Parathyroid adenoma (tissue), 2 donors: ENCODE measurements around the gene RNFT2.

Experiments used
- H2AFZ ChIP-seq: fragments of 300-600 bp; sonication (generic); one replicate; pipeline ENCODE4 v1.7.0; 2017; ENCODE audit warnings: antibody characterized with exemption, mild to moderate bottlenecking
- H3K27ac ChIP-seq: fragments of 300-600 bp; sonication (generic); one replicate; pipeline ENCODE4 v1.7.0; 2017
- H3K27me3 ChIP-seq: fragments of 300-600 bp; sonication (generic); one replicate; pipeline ENCODE4 v1.7.0; 2017; ENCODE audit warnings: low read length; ENCODE audit not compliant: control insufficient read depth, insufficient read depth
- H3K36me3 ChIP-seq: fragments of 300-600 bp; sonication (generic); one replicate; pipeline ENCODE4 v1.7.0; 2017; ENCODE audit warnings: low read length; ENCODE audit not compliant: control insufficient read depth, insufficient read depth
- H3K4me1 ChIP-seq: fragments of 300-600 bp; sonication (generic); one replicate; pipeline ENCODE4 v1.7.0; 2017; ENCODE audit warnings: control low read depth
- H3K4me2 ChIP-seq: fragments of 300-600 bp; sonication (generic); one replicate; pipeline ENCODE4 v1.7.0; 2017; ENCODE audit warnings: low read length
- H3K4me3 ChIP-seq: fragments of 300-600 bp; sonication (generic); one replicate; pipeline ENCODE4 v1.7.0; 2017; ENCODE audit warnings: low read depth, low read length
- H3K79me2 ChIP-seq: fragments of 300-600 bp; sonication (generic); one replicate; pipeline ENCODE4 v1.7.0; 2017; ENCODE audit warnings: control low read depth
- H3K9ac ChIP-seq: fragments of 300-600 bp; sonication (generic); one replicate; pipeline ENCODE4 v1.7.0; 2017; ENCODE audit warnings: mild to moderate bottlenecking
- H3K9me3 ChIP-seq: fragments of 300-600 bp; sonication (generic); one replicate; pipeline ENCODE4 v1.7.0; 2017; ENCODE audit warnings: low read length; ENCODE audit not compliant: control insufficient read depth
- TF ChIP-seq, protein P1 (sequence below): fragments of 300-600 bp; sonication (generic); IDR thresholded peaks from one replicate; pipeline ENCODE4 v1.7.0; 2017; ENCODE audit warnings: antibody characterized with exemption, mild to moderate bottlenecking
- donor health status: primary hyperparathyroidism.

Gene RNFT2

DNA sequence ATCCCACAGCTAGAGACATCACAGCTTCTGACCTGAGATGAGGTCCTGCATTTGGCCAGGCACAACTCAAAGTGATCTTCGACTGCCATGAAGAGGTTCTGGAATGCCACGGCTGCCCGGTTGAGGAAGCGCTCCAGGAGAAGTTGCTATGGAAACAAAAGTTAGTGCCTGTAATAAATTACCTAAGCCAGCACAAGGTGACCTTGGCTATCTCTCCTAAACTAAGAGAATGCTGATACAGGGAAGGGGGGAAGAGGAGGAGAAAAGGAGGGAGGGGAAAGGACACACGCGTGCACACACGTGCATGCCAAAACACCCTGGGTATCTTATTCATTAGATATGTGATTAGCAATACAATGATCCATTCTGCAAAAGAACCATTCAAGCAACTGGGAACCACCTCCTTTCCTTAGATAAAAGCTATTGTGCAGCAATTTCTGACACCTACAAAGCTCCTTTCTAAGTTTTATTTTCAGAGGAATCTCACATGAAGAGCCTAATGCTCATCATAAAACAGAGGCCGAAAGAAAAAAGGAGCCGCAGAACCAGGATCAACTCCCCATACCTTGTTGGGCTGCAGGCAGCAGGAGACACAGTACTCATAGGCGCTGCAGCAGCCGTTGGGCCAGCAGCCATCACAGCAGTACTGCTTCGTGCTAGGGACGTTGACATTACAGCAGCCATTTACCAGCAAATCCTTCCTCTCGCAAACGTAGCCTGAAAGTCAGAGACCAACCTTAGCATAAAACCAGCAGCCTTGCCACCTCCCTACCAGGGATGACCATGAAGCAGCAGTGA, 18.2 kb upstream of the RNFT2 start:
- no peak overlapping the region for H3K4me2 ChIP-seq
- TF ChIP-seq, protein P1, sequence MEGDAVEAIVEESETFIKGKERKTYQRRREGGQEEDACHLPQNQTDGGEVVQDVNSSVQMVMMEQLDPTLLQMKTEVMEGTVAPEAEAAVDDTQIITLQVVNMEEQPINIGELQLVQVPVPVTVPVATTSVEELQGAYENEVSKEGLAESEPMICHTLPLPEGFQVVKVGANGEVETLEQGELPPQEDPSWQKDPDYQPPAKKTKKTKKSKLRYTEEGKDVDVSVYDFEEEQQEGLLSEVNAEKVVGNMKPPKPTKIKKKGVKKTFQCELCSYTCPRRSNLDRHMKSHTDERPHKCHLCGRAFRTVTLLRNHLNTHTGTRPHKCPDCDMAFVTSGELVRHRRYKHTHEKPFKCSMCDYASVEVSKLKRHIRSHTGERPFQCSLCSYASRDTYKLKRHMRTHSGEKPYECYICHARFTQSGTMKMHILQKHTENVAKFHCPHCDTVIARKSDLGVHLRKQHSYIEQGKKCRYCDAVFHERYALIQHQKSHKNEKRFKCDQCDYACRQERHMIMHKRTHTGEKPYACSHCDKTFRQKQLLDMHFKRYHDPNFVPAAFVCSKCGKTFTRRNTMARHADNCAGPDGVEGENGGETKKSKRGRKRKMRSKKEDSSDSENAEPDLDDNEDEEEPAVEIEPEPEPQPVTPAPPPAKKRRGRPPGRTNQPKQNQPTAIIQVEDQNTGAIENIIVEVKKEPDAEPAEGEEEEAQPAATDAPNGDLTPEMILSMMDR = no peak
- no peaks in the 10 kb centered on the region for H3K27me3 ChIP-seq
- H2AFZ ChIP-seq = peak overlapping the region; percentile 8
- no peaks in the 10 kb centered on the region for H3K36me3 ChIP-seq
- no peaks in the 10 kb centered on the region for H3K9me3 ChIP-seq
- no peak overlapping the region for H3K9ac ChIP-seq
- no peak overlapping the region for H3K4me3 ChIP-seq
- H3K27ac ChIP-seq = peak overlapping the region; percentile 43
- H3K4me1 ChIP-seq = peaks cover 6% of the 10 kb centered on the region
- peaks cover 2% of the 10 kb centered on the region for H3K79me2 ChIP-seq

DNA sequence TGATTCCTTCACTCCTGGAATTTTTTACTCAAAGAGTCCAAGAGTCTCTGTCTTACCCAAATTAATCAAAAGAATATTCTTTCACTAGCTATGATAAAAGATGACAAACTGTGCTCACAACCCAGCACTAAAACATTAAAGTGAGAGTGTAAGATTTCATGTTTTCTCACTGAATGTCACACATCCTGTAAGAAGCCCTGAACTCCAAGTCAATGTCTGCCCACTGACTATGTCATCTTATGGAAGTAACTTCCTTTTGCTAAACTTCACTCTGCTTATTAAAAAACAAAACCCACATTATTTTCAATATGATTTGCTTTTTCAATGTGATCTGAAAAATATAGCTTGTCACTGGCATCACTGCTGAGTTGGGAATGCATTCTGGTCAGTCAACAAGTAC, 15.9 kb upstream of the RNFT2 start:
- TF ChIP-seq, protein P1 = no peak
- no peak overlapping the region for H3K27ac ChIP-seq
- no peak overlapping the region for H3K9ac ChIP-seq

DNA sequence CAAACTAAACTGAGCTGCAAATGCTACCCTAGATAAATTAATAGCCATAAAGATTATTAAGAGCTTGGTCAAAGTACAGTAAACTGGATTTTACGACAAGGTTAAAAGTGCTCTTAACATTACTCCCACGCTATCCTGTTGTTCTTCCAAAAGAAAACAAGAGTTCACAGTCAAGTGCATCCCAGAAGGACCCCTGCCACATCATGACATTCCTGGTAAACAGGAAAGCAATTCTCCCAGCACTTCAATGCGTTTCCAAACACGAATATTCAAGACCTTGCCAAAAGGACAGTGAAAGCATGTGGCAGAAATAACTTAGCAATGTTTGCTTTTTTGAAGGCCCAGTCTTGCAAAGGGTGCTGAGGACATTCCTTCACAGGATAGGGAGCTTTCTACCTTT, 11.4 kb upstream of the RNFT2 start:
- no peak overlapping the region for H3K9ac ChIP-seq
- no peaks in the 10 kb centered on the region for H3K27me3 ChIP-seq
- TF ChIP-seq, protein P1 = no peak
- H3K4me1 ChIP-seq = no peaks in the 10 kb centered on the region
- no peak overlapping the region for H3K4me3 ChIP-seq
- H3K4me2 ChIP-seq = no peak overlapping the region
- peaks cover 4% of the 10 kb centered on the region for H3K79me2 ChIP-seq
- H3K9me3 ChIP-seq = no peaks in the 10 kb centered on the region
- H3K36me3 ChIP-seq = no peaks in the 10 kb centered on the region
- H2AFZ ChIP-seq = no peak overlapping the region
- no peak overlapping the region for H3K27ac ChIP-seq

More for the DNA sequence above, 15.9 kb upstream of the RNFT2 start:
- H3K9me3 ChIP-seq = no peaks in the 10 kb centered on the region
- no peaks in the 10 kb centered on the region for H3K27me3 ChIP-seq
- no peak overlapping the region for H2AFZ ChIP-seq
- H3K79me2 ChIP-seq = peaks cover 2% of the 10 kb centered on the region
- peaks cover 6% of the 10 kb centered on the region for H3K4me1 ChIP-seq
- no peaks in the 10 kb centered on the region for H3K36me3 ChIP-seq
- H3K4me3 ChIP-seq = no peak overlapping the region
- H3K4me2 ChIP-seq = no peak overlapping the region

DNA sequence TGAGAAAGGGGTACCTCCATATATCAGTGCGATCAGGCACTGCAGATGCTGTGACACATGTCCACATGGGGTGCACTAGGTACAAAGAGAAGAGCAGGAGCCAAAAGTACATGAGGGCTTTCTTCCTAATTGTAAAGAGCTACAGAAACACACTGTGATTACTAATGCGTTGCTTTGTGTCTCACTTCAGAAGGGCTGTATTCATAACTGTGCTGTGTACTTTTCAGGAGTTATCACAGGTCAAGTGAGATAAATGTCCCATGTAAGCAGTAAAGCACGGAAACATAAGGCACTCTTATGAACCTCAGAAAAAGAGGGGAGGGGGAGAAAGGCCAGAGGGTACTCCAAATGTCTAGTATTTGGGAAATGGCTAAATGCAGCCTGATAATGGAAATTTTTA, 10.9 kb upstream of the RNFT2 start:
- H3K27me3 ChIP-seq = no peaks in the 10 kb centered on the region
- TF ChIP-seq, protein P1 = no peak
- no peak overlapping the region for H2AFZ ChIP-seq
- no peak overlapping the region for H3K9ac ChIP-seq
- no peaks in the 10 kb centered on the region for H3K4me1 ChIP-seq
- H3K4me2 ChIP-seq = no peak overlapping the region
- H3K79me2 ChIP-seq = peaks cover 8% of the 10 kb centered on the region
- no peak overlapping the region for H3K4me3 ChIP-seq
- no peak overlapping the region for H3K27ac ChIP-seq
- H3K36me3 ChIP-seq = no peaks in the 10 kb centered on the region
- no peaks in the 10 kb centered on the region for H3K9me3 ChIP-seq

DNA sequence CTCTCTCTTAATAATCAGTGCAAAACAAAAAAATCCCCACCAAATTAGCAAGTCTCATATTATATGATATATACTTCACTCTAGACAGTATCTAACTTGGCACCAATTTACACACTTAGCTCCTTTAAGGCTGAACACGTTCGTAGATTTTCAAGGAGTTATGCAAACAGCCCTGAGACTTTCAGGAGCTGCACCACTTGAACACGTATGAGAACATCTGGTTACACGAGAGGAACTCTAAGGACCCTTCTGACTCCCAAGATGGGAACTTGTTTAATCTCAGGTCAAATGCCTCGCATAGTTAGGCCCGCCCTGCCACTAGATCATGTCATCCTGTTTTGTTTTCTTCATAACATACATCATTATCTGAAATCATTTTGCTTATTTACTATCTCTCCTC, 10.2 kb upstream of the RNFT2 start:
- Histone ChIP-seq H3K9ac (no peak overlapping the region), H3K27ac (no peak overlapping the region), H3K79me2 (peaks cover 8% of the 10 kb centered on the region), H3K4me2 (no peak overlapping the region), H3K36me3 (no peaks in the 10 kb centered on the region), H3K9me3 (no peaks in the 10 kb centered on the region), H3K4me3 (no peak overlapping the region), H3K27me3 (no peaks in the 10 kb centered on the region), H2AFZ (no peak overlapping the region), H3K4me1 (no peaks in the 10 kb centered on the region)
- TF ChIP-seq, protein P1 = no peak
